ENCODE data around the gene AARS1.
"Not testable (repeated sequence)": the region's sequence is repeated elsewhere in the genome, so short reads cannot be mapped to it uniquely, and the experiment has no call there.

The AARS1 gene

GRCh38 chr16:70223971-70224513 lies 65.3 kb downstream of the AARS1 start:
- DNase-seq (ENCODE audit: low read depth) = not testable (repeated sequence)

- DNase-seq (ENCODE audit: low read depth) = not testable (repeated sequence)
These were observed 66.1 kb downstream of the AARS1 start for GRCh38 chr16:70223216-70223615.

- not testable (repeated sequence) for DNase-seq (ENCODE audit: low read depth)
These were observed 66.7 kb downstream of the AARS1 start for GRCh38 chr16:70222574-70222973.

GRCh38 chr16:70218586-70218985 lies 70.7 kb downstream of the AARS1 start:
- DNase-seq (ENCODE audit: low read depth) = not testable (repeated sequence)

- DNase-seq (ENCODE audit: low read depth) = not testable (repeated sequence)
These were observed 82.9 kb downstream of the AARS1 start for GRCh38 chr16:70206382-70206781.

- DNase-seq (ENCODE audit: low read depth) = not testable (repeated sequence)
These were observed 84.5 kb downstream of the AARS1 start for GRCh38 chr16:70204668-70205405.

- not testable (repeated sequence) for DNase-seq (ENCODE audit: low read depth)
These were observed 85.3 kb downstream of the AARS1 start for GRCh38 chr16:70204010-70204409.

GRCh38 chr16:70203508-70203907 lies 85.8 kb downstream of the AARS1 start:
- DNase-seq (ENCODE audit: low read depth) = not testable (repeated sequence)
